GM12864 (cell line): ENCODE measurements around the gene PSG4.
"Not testable (repeated sequence)": the region's sequence is repeated elsewhere in the genome, so short reads cannot be mapped to it uniquely, and the experiment has no call there.

Experiments
- DNase-seq: peaks from one replicate; pipeline ENCODE4 v3.0.0-alpha.2; 2011; ENCODE audit warnings: low read depth
- H3K4me3 ChIP-seq: 2 replicates; pipeline ENCODE4 v1.5.1; 2011; ENCODE audit warnings: mild to moderate bottlenecking, low read depth, low read length, control low read depth
- TF ChIP-seq, protein P1 (sequence below): IDR thresholded peaks from 2 replicates; pipeline ENCODE4 v1.5.1; 2011; ENCODE audit warnings: low read depth, mild to moderate bottlenecking, moderate library complexity, low read length, control low read depth, inconsistent platforms; ENCODE audit errors: missing control alignments

The PSG4 gene

DNA sequence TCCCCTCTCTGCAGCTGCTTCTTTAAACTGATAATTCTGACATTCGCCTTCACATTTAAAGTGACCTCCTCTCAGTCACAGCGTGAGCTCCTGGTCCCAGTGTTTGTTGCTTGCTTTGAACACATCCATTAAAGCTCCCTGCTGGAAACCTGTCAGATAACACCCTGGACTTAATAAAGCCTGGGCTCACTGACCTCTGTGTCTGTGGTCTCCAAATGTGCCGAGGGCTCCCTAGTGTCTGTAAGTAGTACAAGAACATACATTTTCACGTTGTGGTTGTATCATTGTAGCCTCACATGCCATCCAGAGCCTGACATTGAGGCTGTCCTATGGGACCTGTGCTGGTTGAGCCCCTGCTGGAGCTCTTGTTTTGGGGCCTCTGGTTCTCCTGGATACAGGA lies 2.6 kb upstream of the PSG4 start:
- H3K4me3 ChIP-seq: no peak overlapping the region
- TF ChIP-seq, protein P1, sequence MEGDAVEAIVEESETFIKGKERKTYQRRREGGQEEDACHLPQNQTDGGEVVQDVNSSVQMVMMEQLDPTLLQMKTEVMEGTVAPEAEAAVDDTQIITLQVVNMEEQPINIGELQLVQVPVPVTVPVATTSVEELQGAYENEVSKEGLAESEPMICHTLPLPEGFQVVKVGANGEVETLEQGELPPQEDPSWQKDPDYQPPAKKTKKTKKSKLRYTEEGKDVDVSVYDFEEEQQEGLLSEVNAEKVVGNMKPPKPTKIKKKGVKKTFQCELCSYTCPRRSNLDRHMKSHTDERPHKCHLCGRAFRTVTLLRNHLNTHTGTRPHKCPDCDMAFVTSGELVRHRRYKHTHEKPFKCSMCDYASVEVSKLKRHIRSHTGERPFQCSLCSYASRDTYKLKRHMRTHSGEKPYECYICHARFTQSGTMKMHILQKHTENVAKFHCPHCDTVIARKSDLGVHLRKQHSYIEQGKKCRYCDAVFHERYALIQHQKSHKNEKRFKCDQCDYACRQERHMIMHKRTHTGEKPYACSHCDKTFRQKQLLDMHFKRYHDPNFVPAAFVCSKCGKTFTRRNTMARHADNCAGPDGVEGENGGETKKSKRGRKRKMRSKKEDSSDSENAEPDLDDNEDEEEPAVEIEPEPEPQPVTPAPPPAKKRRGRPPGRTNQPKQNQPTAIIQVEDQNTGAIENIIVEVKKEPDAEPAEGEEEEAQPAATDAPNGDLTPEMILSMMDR: no peak
- no peak for DNase-seq

DNA sequence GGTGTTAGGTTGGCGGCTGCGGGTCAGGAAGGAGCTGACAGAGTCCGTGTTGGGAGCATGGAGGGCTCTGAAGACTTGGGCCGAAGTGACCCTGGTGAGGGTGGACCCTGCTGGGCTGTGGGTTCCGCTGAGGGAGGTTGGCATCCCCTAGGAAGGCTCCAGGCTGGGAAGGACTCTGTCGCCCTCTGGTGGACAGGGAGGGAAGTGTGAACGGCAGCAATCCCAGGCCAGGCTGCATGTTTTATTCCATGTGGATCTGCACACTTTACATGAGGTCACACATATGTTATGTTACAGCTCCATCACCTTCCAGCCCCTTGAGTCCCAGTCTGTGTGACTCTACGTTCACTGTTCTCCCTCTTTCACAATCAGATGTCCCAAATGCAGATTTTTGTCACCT lies 1.7 kb upstream of the PSG4 start:
- TF ChIP-seq, protein P1: peak; percentile 65
- not testable (repeated sequence) for DNase-seq, H3K4me3 ChIP-seq

GRCh38 chr19:43203611-43204010 lies 1.8 kb downstream of the PSG4 start:
- DNase-seq, H3K4me3 ChIP-seq: not testable (repeated sequence)

DNA sequence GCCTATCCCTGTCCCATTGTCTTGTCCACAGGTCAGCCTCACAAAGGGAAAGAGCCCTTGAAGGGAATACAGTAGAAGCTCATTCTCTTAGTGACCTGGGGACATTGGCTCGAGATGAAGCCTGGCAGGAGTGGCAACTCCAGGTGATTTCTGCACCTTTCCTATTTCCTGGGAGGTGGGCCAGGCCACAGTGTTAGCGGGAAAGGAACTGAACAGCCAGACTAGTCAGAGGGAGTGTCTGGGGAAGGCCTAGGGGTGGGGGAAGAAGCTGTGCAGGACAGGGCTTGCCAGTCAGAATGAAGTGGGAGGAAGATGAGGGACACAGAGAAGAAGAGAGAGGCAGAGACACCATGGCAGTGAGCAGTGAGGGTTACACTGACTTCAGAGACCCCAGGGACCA lies 3.5 kb downstream of the PSG4 start:
- not testable (repeated sequence) for DNase-seq, H3K4me3 ChIP-seq

DNA sequence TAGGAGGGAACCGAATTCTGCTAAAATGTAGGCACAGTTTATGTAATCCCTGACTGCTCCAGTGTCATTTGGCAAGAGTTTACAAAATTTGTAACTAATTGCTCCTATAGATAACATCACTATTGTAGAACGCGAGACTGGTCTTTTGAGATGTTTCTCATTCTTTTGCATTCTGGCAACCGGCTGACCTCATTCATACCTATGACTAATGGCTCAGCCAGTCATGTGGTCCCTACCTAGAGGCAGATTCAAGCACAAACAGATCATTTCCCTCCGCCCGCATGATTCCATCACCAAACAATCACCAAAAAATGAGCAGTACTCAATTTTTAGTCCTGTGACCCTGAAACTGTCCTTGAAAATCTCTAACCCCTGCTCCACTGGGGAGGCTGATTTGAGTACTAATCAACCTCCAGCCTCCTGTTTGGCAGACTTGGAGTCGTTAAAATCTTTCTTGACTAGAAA lies 4.1 kb downstream of the PSG4 start:
- not testable (repeated sequence) for H3K4me3 ChIP-seq, DNase-seq

DNA sequence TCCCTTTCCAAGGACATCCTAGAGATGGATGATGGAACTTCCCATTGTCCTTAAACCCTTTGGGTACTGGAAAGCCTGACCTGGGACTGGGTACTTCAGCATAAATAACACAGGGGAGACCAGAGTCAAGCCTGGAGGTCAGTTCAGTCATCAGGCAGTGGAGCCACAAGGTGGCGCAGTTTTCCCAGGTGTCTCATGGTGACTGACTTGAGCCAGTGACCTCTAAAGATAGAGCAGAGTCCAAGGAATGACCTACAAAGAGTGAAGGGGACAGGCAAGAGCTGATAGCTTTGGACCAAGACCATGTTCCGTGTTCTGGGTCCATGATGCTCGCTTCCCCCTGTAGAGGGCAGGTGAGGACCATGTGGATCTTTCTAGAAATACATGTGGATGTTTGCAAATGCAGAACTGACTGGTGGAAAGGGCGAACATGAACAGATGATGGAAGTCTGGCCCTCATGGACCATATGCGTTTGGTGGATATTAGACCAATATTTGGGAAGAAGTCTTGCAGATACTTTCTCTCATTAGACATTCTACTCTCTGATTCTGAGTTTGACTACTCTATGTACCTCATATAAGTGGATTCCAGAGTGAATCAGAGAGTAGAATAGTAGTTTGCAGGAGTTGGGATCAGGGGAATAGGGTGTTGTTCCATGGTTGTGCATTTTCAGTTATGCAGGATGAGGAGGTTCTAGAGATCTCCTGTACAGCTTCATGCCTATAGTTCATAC lies 6.6 kb downstream of the PSG4 start:
- H3K4me3 ChIP-seq, DNase-seq: not testable (repeated sequence)

DNA sequence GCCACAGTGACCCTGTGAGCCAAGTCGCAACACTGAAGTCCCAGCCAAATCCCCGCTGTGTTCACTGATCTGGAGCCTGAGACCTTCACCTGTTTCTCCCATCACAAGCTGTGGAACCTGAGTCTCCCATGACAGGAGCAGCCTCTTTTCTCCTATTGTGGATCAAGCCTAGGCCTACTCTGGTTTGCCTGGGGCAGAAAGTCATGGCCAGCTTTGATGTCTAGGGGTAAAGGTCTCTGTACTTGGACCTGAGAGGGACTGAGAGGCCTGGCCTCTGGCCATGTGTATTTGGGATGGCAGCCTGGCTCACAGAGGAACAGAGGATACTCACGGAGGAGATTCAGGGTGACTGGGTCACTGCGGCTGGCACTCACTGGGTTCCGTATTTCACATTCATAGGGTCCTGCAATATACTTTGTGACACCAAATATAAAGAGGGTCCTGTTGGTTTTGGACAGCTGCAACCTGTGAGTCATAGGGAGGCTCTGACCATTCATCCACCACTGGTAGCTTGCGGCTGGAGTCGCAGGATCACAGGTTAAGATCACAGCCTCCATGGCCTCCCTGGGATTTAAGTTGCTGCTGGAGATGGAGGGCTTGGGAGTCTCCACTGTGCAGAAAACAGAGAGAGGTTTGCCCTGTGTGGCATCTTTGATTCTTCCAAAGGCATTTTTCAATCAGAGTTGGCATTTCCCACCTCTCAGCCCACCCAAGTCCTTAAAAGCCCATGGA lies 7.6 kb downstream of the PSG4 start:
- not testable (repeated sequence) for H3K4me3 ChIP-seq, DNase-seq

DNA sequence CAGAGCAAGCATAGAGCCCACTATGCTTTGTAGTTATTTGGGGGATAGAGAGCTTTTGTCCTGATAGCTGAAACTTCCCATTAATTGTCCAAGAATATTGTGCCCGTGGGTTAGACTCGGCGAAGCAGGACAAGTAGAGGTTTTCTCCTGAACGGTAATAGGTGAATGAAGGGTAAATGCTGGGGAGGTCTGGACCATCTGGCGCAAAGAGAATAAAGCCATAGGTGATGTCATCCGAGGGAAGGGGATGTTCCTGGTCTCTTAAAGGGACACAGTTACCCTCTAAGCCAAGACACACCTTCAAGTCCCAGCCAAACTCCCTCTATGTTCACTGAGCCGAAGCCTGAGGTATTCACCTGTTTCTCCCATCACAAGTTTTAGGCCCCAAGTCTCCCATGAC lies 11.0 kb downstream of the PSG4 start:
- H3K4me3 ChIP-seq, DNase-seq: not testable (repeated sequence)

- H3K4me3 ChIP-seq, DNase-seq: not testable (repeated sequence)
These were observed 12.9 kb downstream of the PSG4 start for GRCh38 chr19:43192381-43193155.

DNA sequence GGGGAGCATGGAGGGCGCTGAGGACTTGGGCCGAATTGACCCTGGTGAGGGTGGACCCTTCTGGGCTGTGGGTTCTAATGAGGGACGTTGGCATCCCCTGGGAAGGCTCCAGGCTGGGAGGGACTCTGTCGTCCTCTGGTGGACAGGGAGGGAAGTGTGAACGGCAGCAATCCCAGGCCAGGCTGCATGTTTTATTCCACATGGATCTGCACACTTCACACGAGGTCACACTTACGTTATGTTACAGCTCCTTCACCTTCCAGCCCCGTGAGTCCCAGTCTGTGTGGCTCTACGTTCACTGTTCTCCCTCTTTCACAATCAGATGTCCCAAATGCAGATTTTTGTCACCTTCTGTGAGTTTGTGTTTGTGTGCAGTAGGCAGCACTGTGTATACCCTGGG lies 17.3 kb downstream of the PSG4 start:
- not testable (repeated sequence) for DNase-seq, H3K4me3 ChIP-seq
- TF ChIP-seq, protein P1: peak; percentile 65

DNA sequence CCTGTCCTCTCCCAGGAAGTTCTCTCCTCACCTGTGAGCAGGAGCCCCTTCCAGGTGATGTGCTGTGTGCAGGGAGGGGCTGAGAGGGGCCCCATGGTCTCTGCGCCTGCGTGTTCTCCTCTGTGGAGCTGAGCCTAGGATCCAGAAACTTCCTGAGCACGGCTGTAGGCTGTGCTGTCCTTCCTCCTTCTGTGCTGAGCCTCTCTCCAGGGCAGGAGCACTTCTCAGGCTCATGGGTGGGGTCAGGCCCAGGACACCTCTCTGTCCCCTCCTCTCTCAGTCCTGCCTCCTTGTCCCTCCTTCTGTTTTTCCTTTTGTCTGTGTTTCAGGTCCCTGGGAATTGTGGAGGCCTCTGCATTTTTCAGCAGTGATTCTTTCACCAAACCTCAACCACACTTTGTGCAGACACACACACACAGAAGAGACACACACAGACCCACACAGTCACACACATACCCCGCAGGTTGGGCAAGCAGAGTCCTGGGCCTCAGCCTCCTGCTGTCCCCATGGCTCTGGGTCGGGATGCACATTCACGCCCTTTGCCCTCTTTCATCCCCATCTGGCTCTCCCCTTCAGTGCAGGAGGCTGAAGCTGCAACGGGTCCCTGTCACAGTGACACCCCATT lies 19.0 kb downstream of the PSG4 start, which contains the start of gene PSG5:
Gene PSG5 (minus strand): TSS at position 226 of the 625 bp plus-strand sequence. CDS start 131 bp downstream, at position 95.
- not testable (repeated sequence) for H3K4me3 ChIP-seq, DNase-seq

DNA sequence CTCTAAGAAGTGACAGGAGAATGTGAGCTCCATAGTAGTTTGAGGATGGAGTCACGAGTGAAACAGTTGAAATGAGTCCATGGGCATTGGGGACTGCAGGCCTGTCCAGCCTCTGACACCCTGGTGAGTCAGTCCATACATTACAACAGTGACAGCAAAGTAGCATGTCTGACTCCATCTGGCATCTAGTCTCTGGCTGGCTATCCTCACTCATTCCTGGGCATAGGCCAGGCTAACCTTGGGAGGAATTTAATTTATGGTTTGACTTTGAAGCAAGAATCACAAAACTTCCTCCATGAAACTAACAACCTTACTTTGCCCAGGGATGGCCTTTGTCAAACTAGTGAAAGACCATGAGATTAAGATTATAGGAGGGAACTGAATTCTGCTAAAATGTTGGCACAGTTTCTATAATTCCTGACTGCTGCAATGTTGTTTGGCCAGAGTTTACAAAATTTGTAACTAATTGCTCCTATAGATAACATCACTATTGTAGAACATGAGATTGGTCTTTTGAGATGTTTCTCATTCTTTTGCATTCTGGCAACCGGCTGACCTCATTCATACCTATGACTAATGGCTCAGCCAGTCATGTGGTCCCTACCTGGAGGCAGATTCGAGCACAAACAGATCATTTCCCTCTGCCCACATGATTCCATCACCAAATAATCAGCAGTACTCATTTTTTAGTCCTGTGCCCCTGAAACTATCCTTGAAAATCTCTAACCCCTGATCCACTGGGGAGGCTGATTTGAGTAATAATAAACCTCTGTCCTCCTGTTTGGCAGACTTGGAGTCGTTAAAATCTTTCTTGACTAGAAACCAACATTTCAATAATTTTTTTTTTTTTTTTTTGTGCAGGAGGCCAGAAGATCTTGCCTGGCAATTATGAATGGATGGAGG lies 23.3 kb downstream of the PSG4 start:
- not testable (repeated sequence) for DNase-seq, H3K4me3 ChIP-seq

DNA sequence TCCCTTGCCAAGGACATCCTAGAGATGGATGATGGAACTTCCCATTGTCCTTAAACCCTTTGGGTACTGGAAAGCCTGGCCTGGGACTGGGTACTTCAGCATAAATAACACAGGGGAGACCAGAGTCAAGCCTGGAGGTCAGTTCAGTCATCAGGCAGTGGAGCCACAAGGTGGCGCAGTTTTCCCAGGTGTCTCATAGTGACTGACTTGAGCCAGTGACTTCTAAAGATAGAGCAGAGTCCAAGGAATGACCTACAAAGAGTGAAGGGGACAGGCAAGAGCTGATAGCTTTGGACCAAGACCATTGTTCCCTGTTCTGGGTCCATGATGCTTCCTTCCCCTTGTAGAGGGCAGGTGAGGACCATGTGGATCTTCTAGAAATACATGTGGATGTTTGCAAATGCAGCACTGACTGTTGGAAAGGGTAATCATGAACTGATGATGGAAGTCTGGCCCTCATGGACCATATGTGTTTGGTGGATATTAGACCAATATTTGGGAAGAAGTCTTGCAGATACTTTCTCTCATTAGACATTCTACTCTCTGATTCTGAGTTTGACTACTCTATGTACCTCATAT lies 25.8 kb downstream of the PSG4 start:
- not testable (repeated sequence) for DNase-seq, H3K4me3 ChIP-seq
